Stimulated activated CD4-positive, alpha-beta T cell treated with anti-CD3 and anti-CD28 coated beads, TNF-alpha, amount 100 ng/mL, for 24 hours (primary cell): ENCODE results near the gene AGAP2.
"Not testable (repeated sequence)": the region's sequence is repeated elsewhere in the genome, so short reads cannot be mapped to it uniquely, and the experiment has no call there.

Experiments used
- DNase-seq, 3 experiments: peaks; one replicate each; pipeline ENCODE4 v3.0.0-alpha.2; 2020; ENCODE audit warnings: low read depth in 3 of 3

AGAP2 gene

DNA sequence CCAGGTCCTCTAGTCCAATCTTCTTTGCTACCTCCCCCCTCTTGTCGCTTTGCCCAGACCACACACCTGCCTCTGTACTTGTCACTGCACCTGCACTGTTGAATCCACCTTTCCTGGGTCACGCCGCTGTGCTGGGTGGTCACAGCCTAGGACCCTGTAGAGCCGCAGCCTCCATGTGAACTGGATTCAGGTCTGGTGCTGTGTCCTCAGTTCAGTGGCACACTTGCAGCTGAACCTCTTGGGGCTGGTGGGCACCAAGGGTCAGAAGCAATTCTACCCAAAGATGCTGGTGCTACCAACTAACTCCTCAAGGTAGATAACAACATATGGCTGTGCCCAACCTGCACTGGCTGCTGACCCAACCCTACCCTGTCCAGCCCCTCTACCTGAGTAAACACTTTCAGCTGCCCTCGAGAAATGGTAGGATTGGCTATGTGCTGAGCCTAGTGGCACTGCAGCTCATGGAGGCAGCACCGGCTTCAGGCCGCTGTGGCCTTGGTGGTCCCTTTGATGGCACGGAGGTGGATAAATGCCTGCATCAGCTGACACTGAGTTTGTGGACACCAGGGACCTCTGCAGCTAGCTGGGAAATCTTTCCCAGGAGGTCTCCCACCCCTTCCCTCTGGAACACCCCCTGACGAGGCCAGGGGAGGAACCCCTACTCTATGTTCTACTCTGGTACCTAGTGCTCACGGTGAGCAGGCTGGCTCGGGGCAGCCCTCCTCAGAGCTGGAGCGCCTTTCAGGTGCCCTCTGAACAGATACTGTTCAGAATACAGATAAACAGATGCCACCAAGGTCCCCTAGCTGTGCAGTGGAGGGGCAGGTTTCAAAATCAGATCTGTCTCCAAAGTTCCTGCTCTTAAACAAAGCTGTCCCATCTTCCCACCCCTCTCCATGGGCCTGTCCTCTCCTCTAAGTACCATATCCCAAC, 14.3 kb downstream of the AGAP2 start:
- DNase-seq: no peak

DNA sequence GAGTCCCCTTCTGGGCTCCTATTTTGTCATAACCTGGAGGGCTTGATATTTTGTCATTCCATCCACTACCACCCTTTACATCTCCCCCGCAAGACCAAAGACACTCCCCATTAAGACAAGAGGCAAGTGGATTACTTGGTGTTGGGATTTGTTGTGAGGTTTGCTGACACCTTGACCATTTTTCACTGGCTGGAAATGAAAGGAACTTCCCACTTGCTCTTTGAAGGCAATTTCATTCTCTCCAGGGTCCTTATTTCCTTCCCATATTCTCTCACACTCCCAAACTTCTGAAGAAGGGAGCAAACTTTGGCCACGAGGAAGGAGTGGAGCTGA, 14.9 kb downstream of the AGAP2 start:
- no peak for DNase-seq

DNA sequence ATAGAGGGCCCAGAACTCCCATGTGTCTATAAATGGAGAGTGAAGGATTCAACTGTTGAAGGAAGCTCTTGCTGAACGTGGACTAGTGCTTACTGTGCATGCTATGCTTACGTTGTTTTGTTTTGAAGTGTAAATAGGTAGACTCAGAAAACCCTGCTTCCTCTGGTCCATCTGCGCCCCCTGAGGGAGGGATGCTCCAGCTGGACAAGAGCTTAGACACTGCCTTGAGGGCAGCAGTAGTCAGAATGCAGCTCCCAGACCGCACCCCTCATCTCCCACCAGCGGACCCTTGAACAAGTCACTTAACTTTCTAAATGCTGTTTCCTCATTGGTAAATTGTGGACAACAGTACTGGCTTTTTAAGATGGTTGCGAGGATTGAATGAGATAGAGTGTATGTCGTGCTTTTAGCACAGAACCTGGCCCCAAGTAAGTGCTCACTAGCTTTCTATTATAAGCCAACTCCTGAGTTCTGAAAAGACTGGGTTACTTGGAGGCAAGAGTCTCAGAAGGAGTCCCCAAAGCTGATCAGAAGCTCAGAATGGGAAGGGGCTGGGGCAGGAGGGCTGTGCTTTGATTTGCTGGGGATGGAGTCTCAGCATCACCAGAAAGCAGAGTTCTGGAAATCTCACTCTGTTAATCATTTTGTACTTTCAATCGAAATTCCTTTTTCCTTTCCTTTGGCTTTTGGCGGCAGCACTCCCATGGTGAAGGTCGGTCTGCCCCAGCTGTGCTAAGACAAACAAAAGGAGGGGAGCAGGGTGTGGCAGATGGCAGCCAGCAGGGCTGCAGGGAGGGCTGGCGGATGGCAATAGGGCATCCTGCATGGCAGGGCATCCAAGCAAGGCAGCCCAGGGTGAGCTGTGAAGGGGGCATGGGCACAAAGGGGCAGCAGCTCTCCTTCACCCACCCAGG, 15.6 kb downstream of the AGAP2 start:
- no peak for DNase-seq

DNA sequence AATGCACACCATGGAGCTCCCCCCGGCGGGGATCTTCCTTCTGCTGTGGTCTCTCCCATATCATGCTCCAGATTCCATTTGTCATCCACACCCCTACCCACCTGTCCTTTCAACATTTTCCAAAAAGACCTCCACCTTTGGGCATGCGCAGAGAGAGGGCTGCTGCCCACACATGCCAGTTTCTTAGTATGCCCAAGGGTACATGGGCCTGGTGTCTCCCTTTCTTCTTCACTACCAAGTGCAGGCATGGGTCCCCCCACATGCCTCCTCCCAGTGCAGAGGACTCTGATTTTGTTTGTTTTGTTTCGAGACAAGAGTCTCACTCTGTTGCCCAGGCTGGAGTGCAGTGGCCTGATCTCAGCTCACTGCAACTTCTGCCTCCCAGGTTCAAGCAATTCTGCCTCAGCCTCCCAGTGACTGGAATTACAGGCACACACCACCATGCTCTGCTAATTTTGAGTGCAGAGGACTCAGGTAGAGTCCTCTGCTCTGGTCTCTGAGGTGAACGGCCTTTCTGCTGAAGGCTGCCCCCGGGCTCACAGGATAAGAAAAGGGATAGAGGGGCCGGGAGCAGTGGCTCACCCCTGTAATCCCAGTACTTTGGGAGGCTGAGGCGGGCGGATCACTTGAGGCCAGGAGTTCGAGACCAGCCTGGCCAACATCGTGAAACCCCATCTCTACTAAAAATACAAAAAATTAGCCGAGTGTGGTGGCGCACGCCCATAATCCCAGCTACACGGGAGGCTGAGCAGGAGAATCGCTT, 16.5 kb downstream of the AGAP2 start:
- DNase-seq: not testable (repeated sequence)

DNA sequence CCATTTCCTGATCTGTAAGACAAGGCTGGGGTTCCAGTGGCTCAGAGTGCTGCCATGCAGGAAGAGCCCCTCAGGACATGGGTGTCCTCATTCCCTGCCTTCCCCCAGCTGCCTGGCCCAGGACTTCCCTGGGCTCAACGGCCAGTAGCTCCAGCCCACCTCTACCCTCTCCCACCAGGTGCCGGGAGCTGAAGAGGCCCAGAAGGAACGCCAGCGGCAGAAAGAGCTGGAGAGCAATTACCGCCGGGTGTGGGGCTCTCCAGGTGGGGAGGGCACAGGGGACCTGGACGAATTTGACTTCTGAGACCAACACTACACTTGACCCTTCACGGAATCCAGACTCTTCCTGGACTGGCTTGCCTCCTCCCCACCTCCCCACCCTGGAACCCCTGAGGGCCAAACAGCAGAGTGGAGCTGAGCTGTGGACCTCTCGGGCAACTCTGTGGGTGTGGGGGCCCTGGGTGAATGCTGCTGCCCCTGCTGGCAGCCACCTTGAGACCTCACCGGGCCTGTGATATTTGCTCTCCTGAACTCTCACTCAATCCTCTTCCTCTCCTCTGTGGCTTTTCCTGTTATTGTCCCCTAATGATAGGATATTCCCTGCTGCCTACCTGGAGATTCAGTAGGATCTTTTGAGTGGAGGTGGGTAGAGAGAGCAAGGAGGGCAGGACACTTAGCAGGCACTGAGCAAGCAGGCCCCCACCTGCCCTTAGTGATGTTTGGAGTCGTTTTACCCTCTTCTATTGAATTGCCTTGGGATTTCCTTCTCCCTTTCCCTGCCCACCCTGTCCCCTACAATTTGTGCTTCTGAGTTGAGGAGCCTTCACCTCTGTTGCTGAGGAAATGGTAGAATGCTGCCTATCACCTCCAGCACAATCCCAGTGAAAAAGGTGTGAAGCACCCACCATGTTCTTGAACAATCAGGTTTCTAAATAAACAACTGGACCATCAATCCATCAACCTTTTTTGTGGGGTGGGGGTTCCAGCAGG, 17.6 kb downstream of the AGAP2 start:
- no peak for DNase-seq

DNA sequence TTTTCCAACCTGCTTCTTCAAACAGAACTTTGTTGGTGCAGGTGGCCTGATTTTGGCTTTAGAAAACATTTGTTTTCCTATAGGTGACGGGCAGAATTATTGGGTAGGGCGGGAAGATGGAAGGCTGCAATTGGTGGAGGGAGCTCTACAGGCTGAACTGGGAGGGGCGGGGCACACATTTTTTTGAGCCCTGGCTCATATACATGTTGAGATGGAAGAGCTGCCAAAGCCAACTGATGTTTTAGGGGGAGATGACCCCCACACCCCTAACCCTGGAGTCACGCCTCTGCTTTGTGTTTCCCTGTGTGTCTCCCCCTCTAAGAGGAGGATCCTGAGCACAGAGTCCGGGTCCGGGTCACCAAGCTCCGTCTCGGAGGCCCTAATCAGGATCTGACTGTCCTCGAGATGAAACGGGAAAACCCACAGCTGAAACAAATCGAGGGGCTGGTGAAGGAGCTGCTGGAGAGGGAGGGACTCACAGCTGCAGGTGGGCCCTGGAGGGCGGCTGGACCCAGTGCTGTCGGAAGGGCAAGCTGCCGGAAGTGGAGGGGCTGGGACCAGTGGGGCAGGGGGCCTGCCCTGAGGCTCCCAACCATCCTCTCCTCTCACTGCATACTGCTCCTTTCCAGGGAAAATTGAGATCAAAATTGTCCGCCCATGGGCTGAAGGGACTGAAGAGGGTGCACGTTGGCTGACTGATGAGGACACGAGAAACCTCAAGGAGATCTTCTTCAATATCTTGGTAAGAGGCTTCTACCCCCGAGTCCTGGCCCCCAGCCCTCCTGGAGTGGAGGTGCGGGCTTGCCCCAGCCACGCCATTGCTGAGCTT, 18.6 kb downstream of the AGAP2 start:
- DNase-seq: no peak

DNA sequence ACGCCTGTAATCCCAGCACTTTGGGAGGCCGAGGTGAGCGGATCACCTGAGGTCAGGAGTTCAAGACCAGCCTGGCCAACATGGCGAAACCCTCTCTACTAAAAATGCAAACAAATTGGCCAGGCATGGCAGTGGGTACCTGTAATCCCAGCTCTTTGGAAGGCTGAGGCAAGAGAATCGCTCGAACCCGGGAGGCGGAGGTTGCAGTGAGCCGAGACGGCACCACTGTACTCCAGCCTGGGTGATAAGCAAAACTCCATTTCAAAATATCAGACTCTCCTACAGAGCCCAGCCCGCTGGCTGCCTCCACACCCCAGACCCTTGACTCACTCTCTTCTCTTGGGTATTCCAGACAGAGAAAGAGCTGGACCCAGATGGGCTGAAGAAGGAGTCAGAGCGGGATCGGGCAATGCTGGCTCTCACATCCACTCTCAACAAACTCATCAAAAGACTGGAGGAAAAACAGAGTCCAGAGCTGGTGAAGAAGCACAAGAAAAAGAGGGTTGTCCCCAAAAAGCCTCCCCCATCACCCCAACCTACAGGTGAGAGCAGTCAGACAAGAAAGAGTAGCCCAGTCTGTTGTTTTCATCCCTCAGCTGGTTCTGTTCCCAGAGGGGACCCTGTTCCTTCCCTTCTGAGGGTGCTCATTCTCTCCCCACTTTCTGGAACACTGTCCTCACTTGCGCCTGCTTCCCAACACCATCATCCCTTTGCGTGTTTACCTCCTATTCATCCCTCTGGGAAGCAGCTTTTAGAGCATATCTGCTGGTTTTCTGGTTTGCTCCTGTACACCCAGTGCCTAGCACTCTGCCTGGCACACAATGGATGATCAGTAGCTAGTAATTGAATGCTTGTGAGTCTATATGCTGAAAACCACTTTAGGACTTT, 19.7 kb downstream of the AGAP2 start:
- DNase-seq: no peak

DNA sequence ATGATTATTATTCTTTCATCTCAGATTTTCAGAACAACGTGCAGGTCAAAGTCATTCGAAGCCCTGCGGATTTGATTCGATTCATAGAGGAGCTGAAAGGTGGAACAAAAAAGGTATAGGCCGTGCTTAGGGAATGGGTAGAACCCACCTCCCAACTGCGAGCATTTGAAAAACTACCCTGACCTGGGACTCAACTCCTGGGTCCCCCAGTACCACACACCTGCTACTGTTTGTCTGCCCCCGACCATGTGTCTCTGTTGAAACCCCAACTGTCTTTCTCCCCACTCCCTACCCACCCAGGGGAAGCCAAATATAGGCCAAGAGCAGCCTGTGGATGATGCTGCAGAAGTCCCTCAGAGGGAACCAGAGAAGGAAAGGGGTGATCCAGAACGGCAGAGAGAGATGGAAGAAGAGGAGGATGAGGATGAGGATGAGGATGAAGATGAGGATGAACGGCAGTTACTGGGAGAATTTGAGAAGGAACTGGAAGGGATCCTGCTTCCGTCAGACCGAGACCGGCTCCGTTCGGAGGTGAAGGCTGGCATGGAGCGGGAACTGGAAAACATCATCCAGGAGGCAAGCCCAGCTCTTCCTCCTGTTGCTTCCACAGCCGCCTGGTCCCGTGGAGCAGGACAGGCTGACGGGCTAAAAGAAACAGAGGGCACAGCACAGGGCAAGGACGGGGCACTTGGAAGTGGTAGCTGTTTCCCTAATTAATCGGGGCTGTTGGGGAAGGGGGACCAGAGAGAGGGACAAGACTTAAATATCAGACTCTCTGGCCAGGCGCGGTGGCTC, 20.5 kb downstream of the AGAP2 start:
- DNase-seq: no peak

DNA sequence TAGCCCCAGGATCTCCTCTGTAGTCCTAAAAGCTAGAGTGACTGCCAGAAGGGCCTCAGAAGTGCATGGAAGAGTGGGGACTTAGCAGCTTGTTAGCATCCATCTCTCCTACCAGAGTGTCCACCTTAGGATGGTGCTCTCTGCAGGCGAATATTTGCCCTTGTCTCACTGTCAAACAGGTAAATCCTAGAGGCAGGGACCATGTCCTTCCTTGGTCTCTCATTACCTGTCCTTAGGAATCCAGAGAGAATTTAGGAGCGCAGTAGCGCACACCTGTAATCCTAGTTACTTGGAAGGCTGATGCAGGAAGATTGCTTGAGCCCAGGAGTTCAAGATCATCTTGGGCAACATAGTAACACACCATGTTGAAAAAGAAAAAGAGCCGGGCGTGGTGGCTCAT, 21.4 kb downstream of the AGAP2 start:
- DNase-seq: no peak

DNA sequence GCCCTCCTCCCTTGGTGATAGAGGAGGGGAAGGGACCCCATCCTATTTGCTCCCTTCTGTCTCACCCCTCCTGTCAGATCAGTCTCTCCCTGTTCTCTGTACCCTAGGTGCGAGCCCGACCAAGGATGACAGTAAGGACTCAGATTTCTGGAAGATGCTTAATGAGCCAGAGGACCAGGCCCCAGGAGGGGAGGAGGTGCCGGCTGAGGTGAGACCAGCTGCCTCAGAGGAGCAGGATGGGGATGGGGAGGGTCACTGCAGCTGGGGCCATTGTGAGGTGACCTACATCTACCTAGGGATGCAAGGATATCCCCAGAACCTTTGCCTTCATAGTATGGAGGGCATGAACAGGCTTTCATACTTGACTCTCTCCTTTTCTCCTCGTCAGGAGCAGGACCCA, 22.2 kb downstream of the AGAP2 start:
- DNase-seq: no peak

DNA sequence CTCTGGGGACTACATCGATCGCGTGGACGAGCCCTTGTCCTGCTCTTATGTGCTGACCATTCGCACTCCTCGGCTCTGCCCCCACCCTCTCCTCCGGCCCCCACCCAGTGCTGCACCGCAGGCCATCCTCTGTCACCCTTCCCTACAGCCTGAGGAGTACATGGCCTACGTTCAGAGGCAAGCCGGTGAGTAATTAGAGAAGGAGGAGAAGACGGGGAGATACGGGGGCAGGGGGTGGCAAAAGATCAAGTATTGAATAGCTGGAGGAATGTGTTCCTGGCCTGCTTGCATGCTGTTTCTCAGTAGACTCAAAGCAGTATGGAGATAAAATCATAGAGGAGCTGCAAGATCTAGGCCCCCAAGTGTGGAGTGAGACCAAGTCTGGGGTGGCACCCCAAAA, 22.8 kb downstream of the AGAP2 start:
- DNase-seq: no peak

DNA sequence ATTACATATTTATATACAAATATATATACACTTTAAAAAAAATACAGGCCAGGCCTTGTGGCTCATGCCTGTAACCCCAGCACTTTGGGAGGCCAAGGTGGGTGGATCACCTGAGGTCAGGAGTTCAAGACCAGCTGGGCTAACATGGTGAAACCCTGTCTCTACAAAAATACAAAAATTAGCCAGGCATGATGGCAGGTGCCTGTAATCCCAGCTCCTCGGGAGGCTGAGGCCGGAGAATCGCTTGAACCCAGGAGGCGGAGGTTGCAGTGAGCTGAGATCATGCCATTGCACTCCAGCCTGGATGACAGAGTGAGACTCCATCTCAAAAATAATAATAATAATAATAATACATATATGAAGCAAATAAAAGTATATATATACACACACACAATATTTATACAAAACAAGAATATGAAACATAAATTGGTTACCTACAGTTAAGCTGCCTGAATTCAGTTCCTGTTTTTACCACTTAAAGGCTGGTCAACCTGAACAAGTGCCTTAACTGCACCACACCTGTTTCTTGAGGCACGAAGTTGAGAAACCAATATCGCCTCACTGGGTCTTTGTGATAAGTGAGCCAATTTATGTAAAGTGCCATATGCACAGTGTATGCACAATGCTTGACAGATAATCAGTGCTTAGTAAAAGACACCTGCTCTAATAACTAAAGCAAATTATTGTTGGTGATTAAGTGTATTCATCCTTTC, 23.4 kb downstream of the AGAP2 start:
- DNase-seq: not testable (repeated sequence)

DNA sequence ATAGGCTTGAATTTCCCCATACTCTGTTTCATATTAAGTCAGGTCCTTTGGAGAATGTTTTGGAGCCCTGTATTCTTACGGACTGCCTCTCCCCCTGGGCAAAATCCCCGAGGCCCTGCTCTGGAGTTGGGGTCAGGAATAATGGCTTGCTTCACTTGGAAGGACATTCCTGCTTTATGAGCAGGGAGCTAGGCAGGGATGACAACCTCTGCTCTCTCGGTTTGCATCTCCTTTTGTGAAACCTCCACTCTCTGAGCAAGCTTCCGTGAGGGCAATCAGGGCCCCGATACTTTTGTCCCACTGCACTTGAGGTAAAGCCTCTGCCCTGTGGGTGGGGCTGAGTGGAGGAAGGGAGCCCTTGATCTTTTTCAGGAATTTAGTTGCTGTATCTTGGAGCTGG, 25.3 kb downstream of the AGAP2 start:
- DNase-seq: no peak

DNA sequence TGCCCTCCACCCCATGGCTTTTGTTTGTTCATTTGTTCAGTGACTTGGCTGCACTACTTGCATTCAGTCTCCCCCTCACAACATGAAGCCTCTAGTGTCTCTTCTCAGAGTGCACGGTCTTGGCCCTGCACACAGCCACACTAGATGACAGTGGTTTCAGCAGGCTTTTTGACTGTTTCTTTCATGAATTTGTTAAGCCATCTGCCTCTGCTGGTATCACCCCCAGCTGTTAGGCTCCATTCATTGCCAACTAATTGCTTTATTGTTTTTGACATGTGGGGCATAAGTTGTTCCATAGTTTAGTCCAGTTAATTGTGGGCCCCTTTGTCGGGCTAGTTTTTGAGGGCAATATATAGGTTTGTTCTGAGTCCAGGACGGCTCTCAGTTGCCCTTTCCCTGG, 25.8 kb downstream of the AGAP2 start:
- no peak for DNase-seq

DNA sequence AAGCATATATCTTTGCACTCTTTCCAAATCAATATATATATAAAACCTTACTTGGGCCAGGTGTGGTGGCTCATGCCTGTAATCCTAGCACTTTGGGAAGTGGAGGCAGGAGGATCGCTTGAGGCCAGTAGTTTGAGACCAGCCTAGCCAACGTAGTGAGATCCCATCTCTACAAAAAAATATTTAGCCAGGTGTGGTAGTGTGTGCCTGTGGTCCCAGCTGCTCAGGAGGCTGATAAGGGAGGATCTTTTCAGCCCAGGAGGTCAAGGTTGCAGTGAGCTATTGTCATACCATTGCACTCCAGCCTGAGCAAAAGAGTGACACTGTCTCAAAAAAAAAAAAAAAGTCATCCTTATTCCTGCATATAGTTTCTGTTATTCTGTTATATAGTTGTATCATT, 30.2 kb downstream of the AGAP2 start:
- DNase-seq: no peak

DNA sequence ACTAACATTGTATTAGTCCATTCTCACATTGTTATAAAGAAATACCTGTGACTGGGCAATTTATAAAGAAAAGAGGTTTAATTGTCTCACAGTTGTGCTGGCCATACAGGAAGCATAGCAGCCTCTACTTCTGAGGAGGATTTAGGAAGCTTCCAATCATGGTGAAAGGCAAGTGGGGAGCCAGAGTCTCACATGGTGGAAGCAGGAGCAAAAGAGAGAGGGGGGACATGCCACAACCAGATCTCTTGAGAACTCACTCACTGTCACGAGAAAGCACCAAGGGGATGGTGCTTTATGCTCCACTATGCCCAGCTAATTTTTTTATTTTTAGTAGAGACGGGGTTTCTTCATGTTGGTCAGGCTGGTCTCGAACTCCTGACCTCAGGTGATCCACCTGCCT, 31.3 kb downstream of the AGAP2 start:
- DNase-seq: no peak

DNA sequence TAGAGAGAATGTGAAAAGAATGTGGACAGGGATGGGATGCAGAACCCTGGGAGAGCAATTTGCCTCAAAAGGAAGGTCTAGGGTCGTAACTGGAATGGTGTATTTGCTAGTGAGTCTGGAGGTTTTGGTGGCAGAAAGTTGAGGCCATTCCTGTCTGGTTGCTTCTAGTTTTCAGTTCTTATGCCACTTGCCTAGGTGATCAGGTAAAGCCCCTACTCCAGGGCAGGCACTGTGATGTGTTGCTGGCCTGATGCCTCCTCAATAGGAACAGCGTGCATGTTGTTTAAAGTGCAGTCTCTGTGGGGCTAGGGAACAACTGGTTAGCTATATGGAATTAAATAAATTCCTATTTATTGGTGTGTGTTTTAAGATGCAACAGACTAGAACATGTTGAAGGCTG, 38.2 kb downstream of the AGAP2 start:
- DNase-seq: no peak

DNA sequence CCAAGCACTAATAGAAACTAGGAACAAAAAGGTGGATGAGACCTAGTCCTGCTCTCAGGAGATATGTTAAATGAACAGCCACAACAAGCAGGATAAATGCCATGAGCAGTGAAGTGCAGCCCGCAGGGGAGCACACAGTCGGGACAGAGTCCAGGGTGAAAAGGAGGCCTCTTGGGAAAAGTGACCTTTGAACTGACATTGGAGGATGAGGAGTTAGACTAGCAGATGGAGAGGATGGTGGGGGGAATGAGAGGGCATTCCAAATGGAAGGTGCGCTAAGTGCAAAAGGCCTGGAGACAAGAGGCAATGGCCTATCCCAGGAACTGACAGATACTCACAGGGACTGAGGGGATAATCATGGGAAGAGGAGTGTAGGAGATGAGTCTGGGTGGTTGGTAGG, 40.1 kb downstream of the AGAP2 start:
- no peak for DNase-seq
